ENCODE data around the gene OR5H6. TPM values are rescaled to one million over a fixed set of nuclear protein-coding genes. Genes with fewer than 3 reads are reported as not detected.

The OR5H6 gene
- total RNA-seq, 2 donors from 2014 or later, result not detected

DNA sequence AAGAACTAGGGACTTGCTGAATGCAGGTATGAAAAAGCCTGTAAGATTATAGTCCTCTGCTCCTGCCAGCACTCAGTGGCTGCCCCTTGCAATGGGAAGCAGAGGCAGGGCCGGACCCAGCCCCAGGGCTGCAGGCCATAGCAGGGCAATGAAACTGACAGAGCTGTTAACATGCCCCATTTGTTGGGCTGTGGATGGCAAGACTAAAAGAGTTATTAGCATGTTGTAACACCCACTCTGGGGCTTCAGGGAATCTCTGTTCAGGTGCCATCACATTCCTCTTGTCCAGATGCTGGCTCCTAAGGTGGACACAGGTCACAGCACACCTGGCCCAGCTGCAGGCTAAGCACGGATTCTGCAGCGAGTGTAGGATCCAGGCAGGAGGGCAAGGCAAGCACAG, 10.9 kb downstream of the OR5H6 start:
- no peak overlapping the region for H3K27ac Mint-ChIP-seq
- peaks cover 2% of the 10 kb centered on the region for H3K36me3 Mint-ChIP-seq (ENCODE audit: low read depth)
- H3K4me1 Mint-ChIP-seq, result peaks cover 9% of the 10 kb centered on the region
- peaks cover 7% of the 10 kb centered on the region for H3K27me3 Mint-ChIP-seq
- no peak for ATAC-seq
- no peak for DNase-seq
- no peaks in the 10 kb centered on the region for H3K9me3 ChIP-seq (ENCODE audit: control insufficient read depth, low read length, poor library complexity, severe bottlenecking)
- H3K4me3 Mint-ChIP-seq, result no peak overlapping the region

DNA sequence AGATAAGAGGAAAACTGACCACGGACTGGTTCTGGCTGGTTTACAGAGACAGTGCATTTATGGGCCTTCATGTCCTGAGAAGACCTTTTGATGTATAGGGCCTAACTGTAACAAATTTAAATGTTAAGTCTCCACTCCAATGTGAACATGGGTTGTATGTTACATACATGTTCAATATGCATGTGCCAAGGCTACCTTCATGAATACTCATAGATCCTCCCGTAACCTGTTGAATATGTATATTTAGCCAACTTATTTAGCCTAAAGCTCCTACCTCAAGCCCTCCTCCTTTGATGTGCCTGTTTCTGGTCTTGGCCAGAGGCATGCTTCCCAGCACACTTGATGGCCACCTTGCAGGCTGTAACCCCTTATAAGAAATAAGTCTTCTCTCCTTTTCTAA, 18.2 kb downstream of the OR5H6 start, which contains the start of gene OR5H2:
TSS of gene OR5H2 (plus strand) at position 301 of the 400 bp plus-strand sequence. CDS start 398 bp downstream, outside the sequence.
- ATAC-seq (no peak), DNase-seq (no peak)
- Mint-ChIP-seq H3K27ac (no peak within 1 kb of the TSS), H3K4me3 (no peak within 1 kb of the TSS), H3K36me3 (ENCODE audit: low read depth) (peaks cover 2% of the 10 kb centered on the region), H3K27me3 (no peaks in the 10 kb centered on the region), H3K4me1 (peaks cover 13% of the 10 kb centered on the region)
- H3K9me3 ChIP-seq (ENCODE audit: control insufficient read depth, low read length, poor library complexity, severe bottlenecking), result no peaks in the 10 kb centered on the region

DNA sequence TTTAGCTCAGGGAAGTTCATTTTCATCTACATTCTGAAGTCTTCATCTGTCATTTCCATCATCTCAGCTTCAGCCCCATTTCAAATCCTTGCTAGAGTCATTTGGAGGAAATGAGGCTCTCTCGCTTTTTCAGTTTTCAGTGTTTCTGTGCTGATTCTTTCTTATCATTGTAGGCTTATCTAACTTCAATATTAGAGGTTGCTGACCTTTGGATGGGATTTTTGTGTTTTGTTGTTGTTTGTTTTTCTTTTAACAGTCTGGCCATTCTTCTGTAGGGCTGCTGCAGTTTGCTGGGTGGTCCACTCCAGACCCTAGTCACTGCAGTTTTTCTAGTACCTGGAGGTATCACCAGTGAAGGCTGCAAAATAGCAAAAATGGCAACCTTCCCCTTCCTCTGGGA, 26.9 kb downstream of the OR5H6 start:
- no peaks in the 10 kb centered on the region for H3K36me3 Mint-ChIP-seq (ENCODE audit: low read depth)
- ATAC-seq, result no peak
- no peak overlapping the region for H3K4me3 Mint-ChIP-seq
- DNase-seq, result no peak
- H3K27me3 Mint-ChIP-seq, result peaks cover 9% of the 10 kb centered on the region
- H3K9me3 ChIP-seq (ENCODE audit: control insufficient read depth, low read length, poor library complexity, severe bottlenecking), result no peaks in the 10 kb centered on the region
- no peak overlapping the region for H3K27ac Mint-ChIP-seq
- no peaks in the 10 kb centered on the region for H3K4me1 Mint-ChIP-seq

DNA sequence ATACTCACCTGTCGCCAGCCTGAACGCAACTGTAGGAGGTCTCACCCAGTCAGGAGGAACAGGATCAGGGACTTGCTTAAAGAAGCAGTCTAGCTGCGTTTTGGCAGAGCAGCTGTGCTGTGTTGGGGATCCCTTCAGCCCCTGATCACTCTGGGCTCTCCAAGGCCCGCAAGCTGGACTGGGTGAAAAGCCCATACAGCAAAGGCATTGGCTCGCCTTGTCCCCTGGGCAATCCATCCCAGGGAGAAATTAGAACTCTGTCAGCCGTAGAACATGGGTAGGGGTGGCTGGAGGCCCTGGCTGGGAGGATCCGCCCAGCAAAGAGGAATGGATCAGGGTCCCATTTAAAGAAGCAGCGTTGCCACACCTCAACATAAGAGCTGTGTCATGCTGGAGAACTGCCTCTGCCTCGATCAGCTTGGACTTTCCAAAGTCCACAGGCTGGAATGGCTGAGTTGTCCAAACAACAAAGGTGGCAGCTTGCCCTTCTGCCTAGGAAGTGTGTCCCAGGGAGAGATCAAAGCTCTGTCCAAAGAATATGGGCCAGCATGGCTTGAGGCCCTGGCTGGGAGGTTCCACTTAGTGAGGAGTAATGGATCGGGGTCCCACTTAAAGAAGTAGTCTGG, 27.4 kb downstream of the OR5H6 start:
- ATAC-seq (no peak), DNase-seq (no peak)
- H3K27me3 Mint-ChIP-seq, result peaks cover 9% of the 10 kb centered on the region
- H3K27ac Mint-ChIP-seq, result no peak overlapping the region
- no peaks in the 10 kb centered on the region for H3K36me3 Mint-ChIP-seq (ENCODE audit: low read depth)
- H3K4me1 Mint-ChIP-seq, result no peaks in the 10 kb centered on the region
- no peak overlapping the region for H3K4me3 Mint-ChIP-seq
- H3K9me3 ChIP-seq (ENCODE audit: control insufficient read depth, low read length, poor library complexity, severe bottlenecking), result no peaks in the 10 kb centered on the region

Other genes with a start within 250 kb of the OR5H6 start
- not detected for gene GABRR3, start 228.9 kb upstream of the OR5H6 start, total RNA-seq
- gene OR5AC2, start 177.1 kb upstream of the OR5H6 start, total RNA-seq, result not detected
- not detected for gene OR5H1, start 133.5 kb upstream of the OR5H6 start, total RNA-seq
- not detected for gene OR5H14, start 116.8 kb upstream of the OR5H6 start, total RNA-seq
- gene OR5H15, start 97.5 kb upstream of the OR5H6 start, total RNA-seq, result not detected
- not detected for gene OR5H2, start 18.3 kb downstream of the OR5H6 start, total RNA-seq
- gene OR5K4, start 89.6 kb downstream of the OR5H6 start, total RNA-seq, result not detected
- not detected for gene OR5K3, start 126.4 kb downstream of the OR5H6 start, total RNA-seq
- not detected for gene OR5K1, start 199.0 kb downstream of the OR5H6 start, total RNA-seq
- not detected for gene OR5K2, start 233.4 kb downstream of the OR5H6 start, total RNA-seq

All from T-helper 17 cell (primary cell).